GM18498 (cell line): ENCODE results near the gene YAE1.
"Not testable (repeated sequence)": the region's sequence is repeated elsewhere in the genome, so short reads cannot be mapped to it uniquely, and the experiment has no call there.

Source experiments
- ATAC-seq: cut with Tn5 transposase; IDR thresholded peaks from one replicate; pipeline ENCODE4 v1.9.1; 2021; ENCODE audit warnings: mild to moderate bottlenecking, moderate library complexity; ENCODE audit not compliant: unreplicated experiment

The YAE1 gene, protein sequence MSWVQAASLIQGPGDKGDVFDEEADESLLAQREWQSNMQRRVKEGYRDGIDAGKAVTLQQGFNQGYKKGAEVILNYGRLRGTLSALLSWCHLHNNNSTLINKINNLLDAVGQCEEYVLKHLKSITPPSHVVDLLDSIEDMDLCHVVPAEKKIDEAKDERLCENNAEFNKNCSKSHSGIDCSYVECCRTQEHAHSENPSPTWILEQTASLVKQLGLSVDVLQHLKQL

DNA sequence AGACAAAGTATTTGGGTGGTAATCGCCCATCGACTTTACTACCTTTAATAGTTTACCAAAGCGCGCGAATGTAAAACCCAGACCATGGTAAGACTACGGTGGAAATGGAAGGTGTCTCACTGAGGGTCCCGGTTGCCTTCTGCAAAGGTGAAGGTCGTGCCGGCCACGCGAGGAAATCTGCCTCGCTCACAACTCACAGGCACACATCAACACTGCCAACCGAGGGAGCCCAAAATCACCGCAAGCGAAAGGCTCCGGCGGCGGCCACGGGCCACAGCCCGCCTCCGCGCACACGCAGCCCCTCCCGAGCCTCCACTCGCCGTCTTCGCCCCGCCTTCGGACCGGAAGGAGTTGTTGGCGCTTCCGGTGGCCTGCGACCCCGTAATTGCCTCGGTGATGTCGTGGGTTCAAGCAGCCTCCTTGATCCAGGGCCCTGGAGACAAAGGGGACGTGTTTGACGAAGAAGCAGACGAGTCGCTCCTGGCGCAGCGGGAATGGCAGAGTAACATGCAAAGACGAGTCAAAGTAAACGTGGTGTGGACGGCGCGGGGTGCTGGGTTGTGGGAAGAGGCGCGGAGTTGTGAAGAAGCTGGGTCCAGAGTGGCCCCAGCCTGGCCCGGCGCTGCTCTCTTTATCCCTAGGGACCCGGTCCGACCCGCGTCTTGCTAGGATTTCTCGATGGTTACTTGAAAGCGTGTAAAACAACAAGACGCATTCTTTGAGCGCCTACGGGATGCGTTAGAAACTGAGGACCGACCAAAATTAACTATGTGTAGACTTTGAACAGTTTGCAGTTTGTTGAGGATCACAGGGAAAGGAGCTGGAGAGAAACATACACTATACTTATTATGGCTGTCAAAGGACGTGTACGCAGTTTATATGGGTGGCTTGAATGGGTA, at the start of gene YAE1:
Gene YAE1, plus strand, starts transcription at position 382 of the 899 bp plus-strand sequence. Its CDS starts 15 bp downstream, at position 397.
- peak; percentile 99 for ATAC-seq

DNA sequence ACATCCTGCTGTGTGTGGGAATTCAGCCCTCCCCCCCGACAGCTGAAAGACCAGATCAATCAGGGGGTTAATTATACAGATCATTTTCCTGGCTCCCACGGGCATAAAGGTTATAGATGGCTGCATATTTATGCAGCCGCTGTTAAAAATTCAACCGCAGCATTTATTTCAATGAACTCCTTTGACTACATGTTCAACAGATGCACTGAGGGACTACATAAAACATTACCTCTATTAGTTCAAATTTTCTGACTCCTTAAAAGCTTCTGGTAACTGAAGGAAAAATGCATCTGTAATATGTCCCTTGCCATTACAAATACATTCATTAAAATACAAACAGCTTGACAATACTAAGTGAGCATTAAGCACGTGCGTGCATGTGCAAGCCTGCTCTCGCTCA, 49.7 kb upstream of the YAE1 start:
- no peak for ATAC-seq

DNA sequence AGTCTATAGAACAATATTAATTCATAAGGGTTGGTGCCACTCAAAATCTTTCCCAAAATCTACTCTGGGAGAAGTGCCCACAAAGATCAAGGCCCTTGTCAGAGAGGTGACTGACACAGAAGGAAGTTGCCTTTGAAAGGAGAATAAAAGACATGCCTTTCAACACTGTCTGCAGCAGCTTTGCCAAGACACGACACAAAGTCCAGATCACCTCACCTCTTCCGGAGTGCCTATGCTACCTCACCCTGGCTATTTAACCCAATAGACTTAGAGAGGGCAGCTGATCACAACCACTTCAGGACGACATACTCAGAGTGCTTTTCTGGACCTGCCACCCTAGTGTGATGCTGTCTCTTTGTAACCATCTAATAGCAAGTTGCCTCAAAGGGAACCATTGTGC, 49.0 kb upstream of the YAE1 start:
- no peak for ATAC-seq

DNA sequence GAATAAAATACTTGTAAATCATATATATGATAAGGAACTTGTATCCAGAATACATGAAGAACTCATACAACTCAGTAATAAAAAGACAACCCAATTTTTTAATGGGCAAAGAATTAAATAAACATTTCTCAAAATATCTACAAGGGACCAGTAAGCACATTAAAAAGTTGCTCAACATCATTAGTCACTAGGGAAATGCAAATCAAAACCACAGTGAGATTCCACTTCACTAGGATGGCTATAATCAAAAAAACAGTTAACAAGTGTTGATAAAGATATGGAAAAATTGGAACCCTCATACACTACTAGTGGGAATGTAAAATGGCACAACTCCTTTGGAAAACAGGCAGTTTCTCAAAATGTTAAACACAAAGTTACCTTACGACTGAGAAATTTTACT, 40.3 kb upstream of the YAE1 start:
- ATAC-seq: no peak

DNA sequence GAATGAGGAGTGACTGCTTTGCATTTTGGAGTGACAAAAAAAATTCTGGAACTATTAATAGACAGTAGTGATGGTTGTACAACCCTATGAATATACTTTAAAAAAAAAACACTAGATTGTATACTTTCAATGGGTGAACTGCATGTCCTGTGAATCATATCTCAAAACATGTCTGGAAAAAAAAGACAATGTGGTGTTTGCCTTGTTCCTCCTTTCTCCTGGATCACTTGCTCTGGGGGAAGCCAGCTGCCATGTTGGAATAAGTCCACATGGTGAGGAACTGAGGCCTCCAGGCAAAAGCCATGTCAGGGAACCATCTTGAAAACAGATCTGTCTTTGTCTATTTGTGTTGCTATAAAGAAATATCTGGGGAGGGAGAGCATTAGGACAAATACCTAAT, 39.5 kb upstream of the YAE1 start:
- no peak for ATAC-seq

DNA sequence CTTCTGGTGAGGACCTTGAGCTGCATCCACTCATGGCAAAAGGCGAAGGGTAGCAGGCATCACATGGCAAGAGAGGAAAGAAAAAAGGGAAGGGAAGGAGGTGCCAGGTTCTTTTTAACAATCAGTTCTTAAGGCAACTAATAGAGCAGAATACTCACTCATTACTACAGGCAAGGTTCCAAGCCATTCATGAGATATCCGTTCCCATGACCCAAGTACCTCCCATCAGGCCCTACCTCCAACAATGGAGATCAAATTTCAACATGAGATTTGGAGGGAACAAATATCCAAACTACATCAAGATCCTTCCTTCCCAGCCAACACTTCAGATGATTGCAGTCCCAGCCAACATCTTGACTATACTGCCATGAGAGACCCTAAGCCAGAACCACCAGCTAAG, 38.9 kb upstream of the YAE1 start:
- no peak for ATAC-seq

DNA sequence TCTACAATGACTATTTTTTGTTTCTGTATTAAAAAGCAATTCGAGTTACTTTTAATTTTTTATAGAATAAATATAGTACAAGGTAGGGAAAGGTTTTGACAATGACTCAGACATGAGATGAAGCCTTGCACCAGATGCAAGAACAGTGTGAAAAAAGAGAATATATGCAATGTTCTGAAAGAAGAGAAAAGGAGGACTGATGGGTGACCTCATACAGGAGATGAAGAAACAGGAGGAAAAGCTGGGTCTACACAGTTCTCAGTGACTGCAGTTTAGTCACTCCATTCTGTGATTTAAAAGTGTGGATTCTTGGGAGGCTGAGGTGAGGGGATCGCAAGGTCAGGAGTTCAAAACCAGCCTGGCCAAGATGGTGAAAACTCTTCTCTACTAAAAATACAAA, 38.3 kb upstream of the YAE1 start:
- ATAC-seq: no peak

GRCh38 chr7:39528849-39529248, 37.4 kb upstream of the YAE1 start:
- no peak for ATAC-seq

GRCh38 chr7:39529582-39529981, 36.6 kb upstream of the YAE1 start:
- ATAC-seq: no peak

DNA sequence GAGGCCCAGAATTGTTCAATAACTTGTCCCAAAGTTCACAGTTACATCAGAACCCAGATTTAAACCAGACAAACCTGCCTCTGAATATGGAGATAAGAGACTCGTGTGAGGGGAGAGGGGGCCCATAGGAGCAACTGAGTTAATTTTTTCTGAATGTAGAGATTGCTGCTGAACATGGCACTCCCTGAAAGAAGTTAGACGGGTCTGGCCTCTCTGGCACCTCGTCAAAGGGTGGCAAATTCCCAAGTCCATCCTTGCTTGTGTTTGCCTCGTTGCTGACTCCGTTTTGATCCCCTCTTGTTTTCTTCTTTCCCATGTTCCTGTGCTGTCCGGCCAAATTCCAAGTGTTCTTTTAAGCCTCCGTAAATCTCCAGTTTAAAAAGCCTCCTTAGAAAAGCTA, 35.2 kb upstream of the YAE1 start:
- no peak for ATAC-seq

GRCh38 chr7:39531818-39532217, 34.4 kb upstream of the YAE1 start:
- ATAC-seq: no peak

GRCh38 chr7:39532832-39533231, 33.4 kb upstream of the YAE1 start:
- ATAC-seq: no peak

GRCh38 chr7:39534599-39534998, 31.6 kb upstream of the YAE1 start:
- ATAC-seq: no peak

GRCh38 chr7:39535064-39535463, 31.1 kb upstream of the YAE1 start:
- no peak for ATAC-seq

DNA sequence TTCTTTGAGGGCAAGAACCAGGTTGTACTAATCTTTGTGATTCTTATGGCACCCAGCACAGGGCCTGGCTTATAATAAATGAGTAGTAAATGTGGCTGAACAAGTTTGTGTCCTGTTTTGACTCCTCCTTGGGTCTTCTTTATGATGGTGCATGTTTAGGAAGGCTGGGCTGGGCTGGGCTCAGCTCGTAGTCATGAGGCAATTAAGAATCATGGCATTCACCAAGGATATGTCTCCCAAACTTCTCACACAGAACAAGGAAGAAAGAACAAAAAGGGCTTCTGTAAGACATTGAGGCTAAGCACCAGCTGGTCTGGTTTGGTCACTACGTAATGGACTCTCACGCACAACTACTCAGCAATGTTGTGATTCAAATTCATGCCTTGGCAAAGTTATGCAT, 30.5 kb upstream of the YAE1 start:
- ATAC-seq: no peak

GRCh38 chr7:39536951-39537350, 29.3 kb upstream of the YAE1 start:
- no peak for ATAC-seq

GRCh38 chr7:39539816-39540215, 26.4 kb upstream of the YAE1 start:
- no peak for ATAC-seq

- no peak for ATAC-seq
Observed at GRCh38 chr7:39540320-39540719, 25.9 kb upstream of the YAE1 start.

DNA sequence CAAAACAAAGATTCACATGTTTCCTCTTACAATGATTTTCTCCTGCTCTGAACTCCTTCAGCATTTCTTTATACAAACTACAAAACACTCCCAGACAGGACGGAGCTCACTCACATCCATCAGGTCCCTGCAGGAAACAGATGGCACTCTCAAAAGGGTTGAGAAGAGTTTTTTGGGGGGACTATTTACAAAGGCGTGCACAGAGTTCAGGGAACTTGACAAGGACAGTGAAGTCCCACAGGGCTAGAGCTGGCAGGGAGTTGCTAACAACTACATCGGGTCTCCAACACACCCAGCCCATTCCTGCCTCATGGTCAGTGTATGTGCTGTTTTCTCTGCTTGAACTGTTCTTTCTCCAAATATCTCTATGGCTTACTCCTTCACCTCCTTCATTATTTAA, 24.7 kb upstream of the YAE1 start:
- no peak for ATAC-seq

GRCh38 chr7:39544774-39545173, 21.4 kb upstream of the YAE1 start:
- ATAC-seq: not testable (repeated sequence)

- ATAC-seq: no peak
Observed at GRCh38 chr7:39547336-39547735, 18.9 kb upstream of the YAE1 start.

DNA sequence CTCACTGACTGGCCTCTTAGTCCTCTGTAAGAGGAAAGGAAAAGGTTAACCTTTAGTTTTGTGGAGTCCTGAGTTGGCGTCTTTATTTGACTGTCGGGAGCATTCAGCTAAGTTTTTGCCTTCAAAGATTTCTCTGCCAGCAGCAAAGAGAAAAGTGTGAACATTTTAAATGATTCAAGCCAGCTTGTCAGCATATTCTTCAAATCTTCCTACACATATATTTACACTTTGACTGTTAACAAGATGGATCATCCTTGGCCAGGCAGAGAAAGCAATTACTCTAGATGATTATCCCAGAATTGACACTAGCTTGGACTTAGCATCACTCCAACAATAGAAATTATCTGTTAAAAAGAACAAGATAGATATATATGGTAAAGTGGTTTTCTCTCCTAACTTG, 15.8 kb upstream of the YAE1 start:
- ATAC-seq: no peak
